Ovary (tissue), 3 donors: Measurements from ENCODE around the gene CNBD2.

Source experiments
- EP300 ChIP-seq: sonication (generic); formaldehyde crosslinking; IDR thresholded peaks from one replicate; pipeline ENCODE4 v1.6.1; 2017; ENCODE audit warnings: antibody characterized with exemption
- POLR2A ChIP-seq: fragments of 450-650 bp; IDR thresholded peaks from one replicate; pipeline ENCODE4 v1.6.1; 2017; ENCODE audit warnings: antibody characterized with exemption, mild to moderate bottlenecking, moderate library complexity
- TF ChIP-seq, protein P1 (sequence below), 3 donors: fragments of 450-650 bp in 2 of 3; fragments of 200-600 bp in 1 of 3; IDR thresholded peaks; one replicate each; pipeline versions ENCODE4 v1.5.1 to v1.8.0; 2016 to 2022; ENCODE audit warnings: antibody characterized with exemption in 3 of 3, mild to moderate bottlenecking in 1 of 3
- donor health status: DM: no; HTN: no; CAD: no.

DNA sequence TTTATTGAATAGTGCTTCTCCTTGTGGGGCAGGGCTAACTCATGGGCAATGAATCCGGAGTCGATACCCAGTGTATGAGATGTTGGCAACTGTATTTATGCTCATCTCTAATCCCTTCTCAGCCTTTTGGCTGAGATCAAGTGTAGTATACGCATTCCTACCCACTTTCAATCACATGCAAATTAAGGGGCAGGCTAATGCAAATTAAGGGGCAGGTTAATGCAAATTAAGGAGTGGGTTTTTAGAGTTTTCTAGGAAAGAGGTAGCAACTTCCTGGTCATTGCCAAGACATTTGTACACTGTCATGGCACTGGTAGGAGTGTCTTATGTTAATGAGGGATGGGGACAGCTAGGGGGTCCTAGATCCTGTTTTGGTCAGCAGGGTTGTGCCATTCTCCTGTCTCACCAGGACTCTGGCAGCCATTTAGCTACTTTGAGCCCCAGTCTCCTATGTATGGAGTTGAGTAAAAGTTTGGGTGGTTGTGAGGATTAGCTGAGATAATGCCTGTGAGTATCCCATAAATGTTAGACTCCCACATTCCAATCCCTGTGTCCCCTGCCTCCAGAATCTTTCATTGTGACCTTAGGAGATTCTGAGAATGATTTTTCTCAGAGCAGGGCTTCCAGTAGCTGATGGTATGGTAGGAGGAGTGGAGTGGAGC is at the start of gene CNBD2:
- TF ChIP-seq, protein P1, sequence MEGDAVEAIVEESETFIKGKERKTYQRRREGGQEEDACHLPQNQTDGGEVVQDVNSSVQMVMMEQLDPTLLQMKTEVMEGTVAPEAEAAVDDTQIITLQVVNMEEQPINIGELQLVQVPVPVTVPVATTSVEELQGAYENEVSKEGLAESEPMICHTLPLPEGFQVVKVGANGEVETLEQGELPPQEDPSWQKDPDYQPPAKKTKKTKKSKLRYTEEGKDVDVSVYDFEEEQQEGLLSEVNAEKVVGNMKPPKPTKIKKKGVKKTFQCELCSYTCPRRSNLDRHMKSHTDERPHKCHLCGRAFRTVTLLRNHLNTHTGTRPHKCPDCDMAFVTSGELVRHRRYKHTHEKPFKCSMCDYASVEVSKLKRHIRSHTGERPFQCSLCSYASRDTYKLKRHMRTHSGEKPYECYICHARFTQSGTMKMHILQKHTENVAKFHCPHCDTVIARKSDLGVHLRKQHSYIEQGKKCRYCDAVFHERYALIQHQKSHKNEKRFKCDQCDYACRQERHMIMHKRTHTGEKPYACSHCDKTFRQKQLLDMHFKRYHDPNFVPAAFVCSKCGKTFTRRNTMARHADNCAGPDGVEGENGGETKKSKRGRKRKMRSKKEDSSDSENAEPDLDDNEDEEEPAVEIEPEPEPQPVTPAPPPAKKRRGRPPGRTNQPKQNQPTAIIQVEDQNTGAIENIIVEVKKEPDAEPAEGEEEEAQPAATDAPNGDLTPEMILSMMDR (IDR thresholded peaks at IDR 0.05): no peak
- TF ChIP-seq EP300 (no peak), POLR2A (no peak)
